T-helper 17 cell (primary cell): ENCODE results near the gene FKBP5. TPM values are rescaled to one million over a fixed set of nuclear protein-coding genes. Genes with fewer than 3 reads are reported as not detected.
"Not testable (repeated sequence)": the region's sequence is repeated elsewhere in the genome, so short reads cannot be mapped to it uniquely, and the experiment has no call there.

Experiments
- ATAC-seq: fragments of 150-1000 bp; cut with Tn5 transposase; 2 replicates; pipeline ENCODE4 v1.10.0; 2021; ENCODE audit warnings: mild to moderate bottlenecking, moderate library complexity
- DNase-seq, 3 donors: peaks; one replicate each; pipeline versions ENCODE4 v3.0.0 to v3.0.0-alpha.2; 2020 to 2021
- H3K9me3 ChIP-seq: one replicate; pipeline ENCODE4 v1.7.0; 2013; ENCODE audit warnings: low read length, mild to moderate bottlenecking; ENCODE audit not compliant: control insufficient read depth, poor library complexity, severe bottlenecking
- H3K27ac Mint-ChIP-seq: one replicate; pipeline ENCODE4 v1.8.0; 2022; ENCODE audit warnings: mild to moderate bottlenecking, moderate library complexity, mixed read lengths
- H3K27me3 Mint-ChIP-seq: one replicate; pipeline ENCODE4 v1.8.0; 2022; ENCODE audit warnings: mixed read lengths
- H3K36me3 Mint-ChIP-seq: one replicate; pipeline ENCODE4 v1.8.0; 2022; ENCODE audit warnings: low read depth, mixed read lengths
- H3K4me1 Mint-ChIP-seq: one replicate; pipeline ENCODE4 v1.8.0; 2022; ENCODE audit warnings: mild to moderate bottlenecking, mixed read lengths
- H3K4me3 Mint-ChIP-seq: one replicate; pipeline ENCODE4 v1.8.0; 2022; ENCODE audit warnings: mild to moderate bottlenecking, moderate library complexity, mixed read lengths
- total RNA-seq, 4 donors: library from RNA in 2 of 4; stranded (reverse) in 2 of 4; gene quantifications; one replicate each; pipeline ENCODE4 v1.2.3 and lab custom pipeline; 2022 to 2026

FKBP5 gene
- total RNA-seq, result 10 to 100 TPM; 53.3 to 60.8 TPM
- 92.4 to 196 reads per million in 2 donors for total RNA-seq (lab: John Stamatoyannopoulos, UW)

DNA sequence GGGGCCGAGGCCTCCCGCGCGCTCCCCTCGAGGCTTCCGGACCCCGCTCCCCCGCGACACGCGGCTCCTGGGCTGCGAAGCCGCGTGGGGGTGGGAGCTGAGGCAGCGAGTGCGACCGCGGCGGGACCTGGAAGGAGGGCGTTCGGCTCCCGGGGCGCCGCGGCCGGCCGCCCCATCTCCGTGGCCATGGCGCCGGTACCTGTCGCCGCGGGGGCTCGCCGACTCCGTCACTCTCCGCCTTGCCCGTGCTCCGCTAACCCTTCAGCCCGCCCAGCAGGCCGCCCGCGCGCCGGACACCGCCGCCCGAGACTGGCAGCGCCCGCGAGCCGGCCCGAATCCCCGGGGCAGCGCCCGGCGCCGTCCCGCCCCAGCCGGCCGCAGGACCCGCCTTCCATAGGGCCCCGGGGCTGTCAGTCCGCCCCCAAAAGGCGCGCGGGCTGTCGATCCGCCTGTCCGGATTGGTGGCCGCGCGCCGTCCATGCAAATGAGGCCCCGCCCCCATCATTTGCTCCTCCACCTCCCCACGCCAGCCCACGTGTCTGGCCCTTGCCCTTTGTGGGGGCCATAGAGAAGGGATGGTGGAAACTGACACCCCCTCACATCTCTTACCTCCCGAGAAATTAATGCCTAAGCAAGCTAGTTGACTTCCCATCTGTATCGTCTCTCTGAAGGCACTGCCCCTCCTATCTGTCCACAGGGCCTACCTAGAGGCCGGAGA lies at the start of gene FKBP5:
FKBP5 (minus strand) TSS at position 311 of the 718 bp plus-strand sequence. CDS start 46,091 bp downstream, outside the sequence.
- Mint-ChIP-seq H3K36me3 (peaks cover 3% of the 10 kb centered on the region), H3K4me1 (peaks cover 12% of the 10 kb centered on the region), H3K27ac (peak within 1 kb of the TSS; percentile 92), H3K27me3 (no peaks in the 10 kb centered on the region), H3K4me3 (peak within 1 kb of the TSS; percentile 99)
- ATAC-seq (peak; percentile 93), DNase-seq (peak; percentile 81 to 85 (median 81))
- no peaks in the 10 kb centered on the region for H3K9me3 ChIP-seq

DNA sequence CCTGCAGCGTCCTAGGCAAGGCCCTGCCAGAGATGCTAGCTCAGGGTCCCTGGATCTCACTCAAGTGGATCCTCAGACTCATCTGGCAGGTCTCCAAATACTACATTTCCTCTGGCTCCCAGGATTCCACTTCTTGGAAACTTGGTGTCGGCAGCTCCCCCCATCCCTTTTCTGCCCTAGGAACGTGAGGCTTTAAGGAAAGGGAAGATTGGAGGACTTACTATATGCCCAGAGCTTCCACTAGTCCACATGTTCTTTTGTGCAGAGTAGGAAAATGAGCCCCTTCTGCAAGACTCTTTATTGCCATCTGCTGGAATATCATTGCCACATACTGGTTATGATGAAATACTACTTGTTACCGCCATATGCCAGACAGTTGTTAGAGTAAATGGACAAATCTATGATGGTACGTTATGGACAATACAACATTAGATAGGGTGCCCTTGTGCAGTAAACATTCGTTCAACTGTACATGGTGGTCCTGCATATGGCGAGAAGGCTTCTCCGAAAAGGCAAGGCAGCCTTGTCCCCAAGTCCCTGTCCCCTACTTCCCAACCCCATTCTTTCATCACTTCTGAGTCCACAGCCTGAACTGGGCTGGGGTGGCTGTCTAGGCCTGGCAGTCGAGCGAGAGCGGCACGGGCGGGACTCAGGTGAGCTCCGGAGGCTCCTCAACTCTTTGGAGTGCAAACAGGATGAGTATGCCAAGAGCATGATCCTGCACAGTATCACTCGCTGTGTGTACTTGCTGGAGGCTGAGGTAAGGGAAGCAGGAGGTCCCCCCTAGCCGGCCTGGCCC lies 48.9 kb upstream of the FKBP5 start:
- Mint-ChIP-seq H3K27me3 (no peaks in the 10 kb centered on the region), H3K36me3 (no peaks in the 10 kb centered on the region), H3K27ac (peak overlapping the region; percentile 83), H3K4me1 (peaks cover 24% of the 10 kb centered on the region), H3K4me3 (peak overlapping the region; percentile 77)
- DNase-seq (no peak), ATAC-seq (peak; percentile 81)
- H3K9me3 ChIP-seq, result no peaks in the 10 kb centered on the region

DNA sequence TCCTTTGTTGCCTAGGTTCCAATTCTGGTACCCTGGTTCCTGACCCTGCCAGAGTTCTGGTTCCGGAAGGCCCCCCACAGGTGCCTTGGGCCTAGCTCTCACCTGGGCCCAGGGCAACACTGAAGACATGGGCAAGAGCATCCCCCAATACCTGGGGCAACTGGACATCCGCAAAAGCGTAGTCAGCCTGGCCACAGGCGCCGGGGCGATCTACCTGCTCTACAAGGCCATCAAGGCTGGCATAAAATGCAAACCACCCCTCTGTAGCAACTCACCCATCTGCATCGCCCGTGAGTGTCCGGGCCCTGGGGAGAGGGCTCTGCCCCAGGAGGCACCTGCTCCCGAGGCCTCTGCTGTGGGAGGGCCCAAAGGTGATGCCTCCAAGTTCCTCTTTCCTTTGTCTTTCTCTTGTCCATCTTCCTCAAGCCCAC lies 48.3 kb upstream of the FKBP5 start, which contains the start of gene ARMC12:
ARMC12 (plus strand) TSS at position 51 of the 431 bp plus-strand sequence; CDS start at position 128, 77 bp downstream.
- peak within 1 kb of the TSS; percentile 83 for H3K27ac Mint-ChIP-seq

DNA sequence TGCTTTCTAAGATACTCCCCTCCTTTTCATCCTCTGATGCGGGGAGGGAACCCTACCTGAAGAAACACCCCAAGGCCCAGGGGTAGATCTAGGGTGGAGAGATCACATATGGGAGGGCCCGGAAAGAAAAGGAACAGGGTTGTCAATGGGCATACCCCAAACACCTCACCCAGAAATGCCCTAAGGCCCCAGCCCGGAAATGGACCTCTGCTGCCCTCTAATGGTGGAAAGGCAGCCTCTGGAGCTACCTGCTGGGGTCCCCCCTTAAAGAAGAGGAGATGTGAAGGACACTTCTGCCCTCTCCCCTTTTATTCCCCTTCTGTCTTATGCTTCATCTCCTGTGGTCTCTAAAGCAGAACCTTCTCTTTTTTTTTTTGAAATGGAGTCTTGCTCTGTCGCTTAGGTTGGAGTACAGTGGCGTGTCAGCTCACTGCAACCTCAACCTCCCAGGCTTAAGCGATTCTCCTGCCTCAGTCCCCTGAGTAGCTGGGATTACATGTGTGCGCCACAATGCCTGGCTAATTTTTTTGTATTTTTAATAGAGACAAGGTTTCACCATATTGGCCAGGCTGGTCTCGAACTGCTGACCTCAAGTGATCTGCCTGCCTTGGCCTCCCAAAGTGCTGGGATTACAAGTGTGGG lies 47.7 kb upstream of the FKBP5 start:
- H3K27ac Mint-ChIP-seq, result peak overlapping the region; percentile 83
- H3K9me3 ChIP-seq, result no peaks in the 10 kb centered on the region
- DNase-seq, result peak; percentile 65 to 85 (median 71)
- peaks cover 30% of the 10 kb centered on the region for H3K4me1 Mint-ChIP-seq
- no peak overlapping the region for H3K4me3 Mint-ChIP-seq
- ATAC-seq, result peak; percentile 29
- H3K36me3 Mint-ChIP-seq, result no peaks in the 10 kb centered on the region
- no peaks in the 10 kb centered on the region for H3K27me3 Mint-ChIP-seq

More for the DNA sequence above, 48.3 kb upstream of the FKBP5 start, which contains the start of gene ARMC12:
- no peak for DNase-seq
- H3K9me3 ChIP-seq, result no peaks in the 10 kb centered on the region
- Mint-ChIP-seq H3K36me3 (no peaks in the 10 kb centered on the region), H3K4me3 (peak within 1 kb of the TSS; percentile 77), H3K4me1 (peaks cover 28% of the 10 kb centered on the region), H3K27me3 (no peaks in the 10 kb centered on the region)
- ATAC-seq, result no peak

DNA sequence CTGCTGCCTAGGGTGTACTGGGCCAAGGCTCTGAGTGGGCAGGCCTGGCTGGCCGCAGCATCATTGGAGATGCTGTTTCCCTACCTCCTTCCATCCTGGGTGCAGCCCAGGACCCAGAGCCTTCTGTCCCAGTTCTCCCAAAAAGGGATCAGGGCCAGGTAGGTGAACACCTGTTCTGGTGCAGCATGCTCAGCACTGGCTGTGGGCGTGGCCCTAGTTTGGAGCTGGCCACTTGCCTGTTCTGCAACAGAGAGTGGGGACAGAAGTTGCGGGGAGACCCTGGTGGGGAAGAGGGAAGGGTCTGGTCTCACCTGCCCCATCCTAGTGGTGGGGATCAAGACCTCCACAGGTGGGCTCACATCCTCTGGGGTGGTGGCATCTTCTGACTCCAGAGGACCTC lies 46.7 kb upstream of the FKBP5 start:
- ATAC-seq (no peak), DNase-seq (no peak)
- Mint-ChIP-seq H3K4me1 (peaks cover 34% of the 10 kb centered on the region), H3K36me3 (no peaks in the 10 kb centered on the region), H3K27ac (no peak overlapping the region), H3K27me3 (no peaks in the 10 kb centered on the region), H3K4me3 (no peak overlapping the region)
- no peaks in the 10 kb centered on the region for H3K9me3 ChIP-seq

DNA sequence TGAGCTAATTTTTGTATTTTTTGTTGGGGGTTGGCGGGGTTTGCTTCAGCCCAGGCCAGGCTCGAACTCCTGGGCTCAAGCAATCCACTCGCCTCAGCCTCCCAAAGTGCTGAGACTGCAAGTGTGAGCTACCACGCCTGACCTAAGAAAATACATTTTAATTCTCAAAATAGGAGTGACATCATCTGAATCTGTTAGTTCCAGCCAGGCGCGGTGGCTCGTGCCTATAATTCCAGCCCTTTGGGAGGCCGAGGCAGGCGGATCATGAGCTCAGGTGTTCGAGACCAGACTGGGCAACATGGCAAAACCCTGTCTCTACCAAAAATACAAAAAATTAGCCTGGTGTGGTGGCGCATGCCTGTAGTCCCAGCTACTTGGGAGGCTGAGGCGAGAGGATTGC lies 45.6 kb upstream of the FKBP5 start:
- not testable (repeated sequence) for ATAC-seq, H3K36me3 Mint-ChIP-seq, H3K9me3 ChIP-seq, DNase-seq, H3K27me3 Mint-ChIP-seq, H3K4me3 Mint-ChIP-seq
- Mint-ChIP-seq H3K27ac (peak overlapping the region; percentile 67), H3K4me1 (peaks cover 41% of the 10 kb centered on the region)

DNA sequence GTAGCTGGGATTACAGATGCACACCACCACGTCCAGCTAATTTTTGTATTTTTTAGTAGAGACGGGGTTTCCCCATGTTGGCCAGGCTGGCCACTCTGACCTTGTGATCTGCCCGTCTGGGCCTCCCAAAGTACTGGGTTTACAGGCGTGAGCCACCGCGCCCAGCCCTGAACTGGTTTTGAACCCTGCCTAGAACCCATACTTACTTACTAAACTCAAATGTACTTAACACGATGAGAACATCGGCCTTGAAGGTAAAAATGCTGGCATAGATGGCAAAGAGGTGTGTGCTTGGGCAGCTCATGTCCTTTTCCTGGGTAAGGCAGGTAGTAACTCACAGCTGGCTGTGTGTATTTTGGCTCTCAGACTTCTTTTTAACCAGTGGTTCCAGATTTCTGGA lies 44.9 kb upstream of the FKBP5 start:
- H3K4me1 Mint-ChIP-seq, result peaks cover 47% of the 10 kb centered on the region
- H3K27ac Mint-ChIP-seq, result peak overlapping the region; percentile 67
- no peak overlapping the region for H3K4me3 Mint-ChIP-seq
- DNase-seq (no peak), ATAC-seq (no peak)
- no peaks in the 10 kb centered on the region for H3K9me3 ChIP-seq
- no peaks in the 10 kb centered on the region for H3K36me3 Mint-ChIP-seq
- H3K27me3 Mint-ChIP-seq, result no peaks in the 10 kb centered on the region

DNA sequence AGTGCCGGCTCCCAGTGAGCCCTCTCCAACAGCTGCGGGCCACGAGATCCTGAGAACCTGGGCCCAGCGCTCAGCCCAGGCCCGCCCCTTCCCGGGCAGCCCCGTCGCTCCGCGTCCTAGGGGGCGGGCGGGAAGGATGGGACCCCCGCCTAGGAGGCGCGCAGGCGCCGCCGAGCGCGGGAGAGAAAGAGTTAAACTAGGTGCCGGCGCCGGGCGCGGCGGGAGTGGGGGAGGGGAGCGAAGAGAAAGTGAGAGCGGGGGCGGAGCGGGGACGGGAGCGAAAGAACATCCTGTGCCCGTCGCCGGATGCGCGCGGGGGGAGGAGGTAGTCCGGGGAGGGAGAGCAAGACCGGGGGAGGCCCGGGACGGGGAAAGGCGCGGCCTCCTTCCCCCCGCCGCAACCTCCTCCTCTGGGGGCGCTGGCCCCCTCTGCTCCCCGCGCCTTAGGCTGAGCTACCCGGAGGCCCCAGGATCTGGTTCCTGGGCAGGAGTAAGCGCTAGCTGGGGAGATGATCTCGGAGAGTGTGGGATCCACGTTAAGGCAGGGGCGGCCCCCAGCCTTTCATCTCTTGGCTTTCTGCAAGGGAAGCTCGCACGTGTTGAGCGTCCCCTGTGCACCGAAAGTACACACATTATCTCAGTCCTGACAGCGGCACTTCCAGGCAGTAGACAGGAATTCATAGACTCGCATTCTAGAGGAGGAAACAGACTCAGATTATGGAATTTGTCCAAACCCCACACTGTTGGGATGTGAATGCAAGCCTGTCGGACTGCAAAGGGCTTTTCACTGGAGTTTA lies 43.2 kb upstream of the FKBP5 start:
- DNase-seq (peak; percentile 83 to 86 (median 84)), ATAC-seq (peak; percentile 58)
- Mint-ChIP-seq H3K27me3 (no peaks in the 10 kb centered on the region), H3K4me3 (peak overlapping the region; percentile 91), H3K36me3 (no peaks in the 10 kb centered on the region), H3K4me1 (peaks cover 52% of the 10 kb centered on the region), H3K27ac (peak overlapping the region; percentile 98)
- H3K9me3 ChIP-seq, result no peaks in the 10 kb centered on the region

DNA sequence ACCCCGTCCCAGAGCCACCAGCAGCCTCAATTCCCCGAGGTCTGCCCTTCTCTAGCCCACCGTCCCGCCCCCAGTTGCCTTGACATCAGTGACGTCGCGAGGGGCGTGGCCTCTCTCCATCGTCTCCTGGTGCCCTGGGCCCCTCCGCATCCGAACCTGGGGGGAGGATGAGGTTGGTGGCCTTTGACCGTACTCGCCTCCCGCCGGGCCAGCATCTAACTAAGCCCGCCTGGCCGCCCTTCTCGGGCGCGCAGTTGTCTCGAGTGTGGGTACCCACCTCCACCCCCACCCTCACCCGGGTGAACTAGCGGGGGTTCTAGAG lies 42.7 kb upstream of the FKBP5 start:
- Mint-ChIP-seq H3K4me1 (peaks cover 57% of the 10 kb centered on the region), H3K27ac (peak overlapping the region; percentile 98), H3K36me3 (no peaks in the 10 kb centered on the region), H3K4me3 (peak overlapping the region; percentile 91), H3K27me3 (no peaks in the 10 kb centered on the region)
- ATAC-seq (peak; percentile 55), DNase-seq (peak; percentile 76 to 85 (median 79))
- no peaks in the 10 kb centered on the region for H3K9me3 ChIP-seq

DNA sequence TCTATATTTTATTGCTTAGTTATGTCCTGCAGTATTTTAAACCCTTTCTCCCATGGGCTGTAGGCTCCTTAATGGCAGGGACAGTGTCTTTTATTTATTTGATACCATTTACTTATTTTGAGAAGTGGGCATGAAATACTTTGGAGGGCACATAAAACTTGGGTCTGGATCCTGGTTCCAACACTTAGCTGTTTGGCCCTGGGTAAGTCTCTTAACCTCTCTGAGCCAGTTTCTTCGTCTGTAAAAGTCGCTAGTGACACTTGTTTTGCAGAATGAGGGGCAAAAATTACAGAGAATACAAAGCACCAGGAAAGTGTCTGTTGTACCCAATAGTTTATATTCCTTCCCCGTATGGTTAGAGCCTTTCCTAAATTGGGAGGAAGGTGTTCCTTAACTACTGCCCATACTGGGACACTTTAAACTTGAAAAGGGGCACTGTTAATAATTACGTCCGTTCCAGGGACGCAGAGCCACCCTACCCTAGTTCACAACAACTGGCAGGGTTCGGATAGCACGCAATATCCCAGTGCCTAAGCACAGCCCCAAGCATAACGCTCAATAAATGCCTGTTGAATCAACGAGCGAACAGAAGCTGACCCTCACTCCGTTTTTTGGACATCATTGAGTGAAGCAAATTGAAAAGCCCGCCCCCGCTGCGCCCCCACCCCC lies 42.2 kb upstream of the FKBP5 start:
- DNase-seq (no peak), ATAC-seq (no peak)
- peak overlapping the region; percentile 98 for H3K27ac Mint-ChIP-seq
- H3K4me1 Mint-ChIP-seq, result peaks cover 58% of the 10 kb centered on the region
- no peaks in the 10 kb centered on the region for H3K36me3 Mint-ChIP-seq
- H3K9me3 ChIP-seq, result no peaks in the 10 kb centered on the region
- H3K4me3 Mint-ChIP-seq, result peak overlapping the region; percentile 91
- H3K27me3 Mint-ChIP-seq, result no peaks in the 10 kb centered on the region

DNA sequence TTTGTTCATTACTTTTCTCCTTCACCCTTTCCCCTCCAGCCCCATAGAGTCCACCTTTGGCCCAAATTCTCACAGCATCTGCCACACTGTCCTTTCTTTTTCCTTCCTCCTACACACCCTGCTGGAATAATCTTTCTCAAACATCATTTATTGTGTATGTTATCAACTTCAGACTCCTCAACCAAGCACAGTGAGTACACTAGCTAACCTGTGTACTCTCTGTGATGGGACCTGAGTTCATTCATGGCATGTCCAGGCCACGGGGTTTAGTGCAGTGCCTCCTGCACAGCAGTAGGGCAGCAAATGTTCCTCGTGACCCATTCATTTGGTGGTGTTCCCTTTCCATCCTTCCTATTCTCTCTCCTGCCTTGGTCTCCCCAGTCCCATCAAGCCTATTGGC lies 41.0 kb upstream of the FKBP5 start:
- ATAC-seq, result no peak
- no peaks in the 10 kb centered on the region for H3K36me3 Mint-ChIP-seq

More for the DNA sequence above, 41.0 kb upstream of the FKBP5 start:
- H3K9me3 ChIP-seq, result no peaks in the 10 kb centered on the region
- no peaks in the 10 kb centered on the region for H3K27me3 Mint-ChIP-seq
- peak overlapping the region; percentile 91 for H3K4me3 Mint-ChIP-seq
- H3K27ac Mint-ChIP-seq, result peak overlapping the region; percentile 98
- DNase-seq, result no peak
- H3K4me1 Mint-ChIP-seq, result peaks cover 64% of the 10 kb centered on the region
